Measurements from ENCODE around the gene HLCS.
A peak's percentile ranks its signal among the peaks of the same experiment; 100 is the strongest.
"Not testable (repeated sequence)": the region's sequence is repeated elsewhere in the genome, so short reads cannot be mapped to it uniquely, and the experiment has no call there.

The HLCS gene

GRCh38 chr21:36966066-36966820, at the start of gene HLCS:
Gene HLCS, minus strand, starts transcription at chr21:36966669. Its CDS starts 31 bp downstream, at chr21:36966638.
- H3K4me3 ChIP-seq (replicated peaks in 1 of 2; ENCODE audit: low read depth in 2 of 2, low read length in 2 of 2), result peak within 1 kb of the TSS; percentile 70 to 72
- DNase-seq (ENCODE audit: low read depth in 2 of 2), result peak; percentile 55 to 72
- no peak for TF ChIP-seq CTCF (IDR thresholded peaks at IDR 0.05; ENCODE audit: low read depth, low read length)

GRCh38 chr21:37009740-37010341, 43.4 kb upstream of the HLCS start:
- DNase-seq (ENCODE audit: low read depth in 2 of 2), result peak; percentile 88 to 90
- H3K4me3 ChIP-seq (replicated peaks in 1 of 2; ENCODE audit: low read depth in 2 of 2, low read length in 2 of 2), result peak overlapping the region; percentile 30 to 45
- TF ChIP-seq CTCF (IDR thresholded peaks at IDR 0.05; ENCODE audit: low read depth, low read length), result peak; percentile 92

GRCh38 chr21:37008724-37009123, 42.3 kb upstream of the HLCS start:
- no peak overlapping the region for H3K4me3 ChIP-seq (replicated peaks in 1 of 2; ENCODE audit: low read depth in 2 of 2, low read length in 2 of 2)
- no peak for TF ChIP-seq CTCF (IDR thresholded peaks at IDR 0.05; ENCODE audit: low read depth, low read length)
- DNase-seq (ENCODE audit: low read depth in 2 of 2), result no peak

GRCh38 chr21:37006486-37007291, 40.2 kb upstream of the HLCS start, which contains the start of gene RIPPLY3:
Gene RIPPLY3, plus strand, starts transcription at chr21:37006702. Its CDS starts 71 bp downstream, at chr21:37006773.
- TF ChIP-seq CTCF (IDR thresholded peaks at IDR 0.05; ENCODE audit: low read depth, low read length), result no peak
- peak; percentile 16 to 22 for DNase-seq (ENCODE audit: low read depth in 2 of 2)
- H3K4me3 ChIP-seq (replicated peaks in 1 of 2; ENCODE audit: low read depth in 2 of 2, low read length in 2 of 2), result peak within 1 kb of the TSS; percentile 33 to 41

- TF ChIP-seq CTCF (IDR thresholded peaks at IDR 0.05; ENCODE audit: low read depth, low read length), result no peak
- DNase-seq (ENCODE audit: low read depth in 2 of 2), result no peak
- peak overlapping the region; percentile 33 to 41 for H3K4me3 ChIP-seq (replicated peaks in 1 of 2; ENCODE audit: low read depth in 2 of 2, low read length in 2 of 2)
These were observed 39.3 kb upstream of the HLCS start for GRCh38 chr21:37005548-37006485.

- H3K4me3 ChIP-seq (replicated peaks in 1 of 2; ENCODE audit: low read depth in 2 of 2, low read length in 2 of 2); DNase-seq (ENCODE audit: low read depth in 2 of 2): not testable (repeated sequence)
These were observed 37.4 kb upstream of the HLCS start for GRCh38 chr21:37003917-37004316.

- not testable (repeated sequence) for H3K4me3 ChIP-seq (replicated peaks in 1 of 2; ENCODE audit: low read depth in 2 of 2, low read length in 2 of 2); DNase-seq (ENCODE audit: low read depth in 2 of 2)
These were observed 36.4 kb upstream of the HLCS start for GRCh38 chr21:37002851-37003250.

All from cardiac fibroblast (primary cell).